ENCODE measurements around the gene SLC7A11. TPM values are rescaled to one million over a fixed set of nuclear protein-coding genes. Genes with fewer than 3 reads are reported as not detected.
A peak's percentile ranks its signal among the peaks of the same experiment; 100 is the strongest.

SLC7A11 gene
- total RNA-seq, 1 donor from 2014 or later = 33.8 TPM

DNA sequence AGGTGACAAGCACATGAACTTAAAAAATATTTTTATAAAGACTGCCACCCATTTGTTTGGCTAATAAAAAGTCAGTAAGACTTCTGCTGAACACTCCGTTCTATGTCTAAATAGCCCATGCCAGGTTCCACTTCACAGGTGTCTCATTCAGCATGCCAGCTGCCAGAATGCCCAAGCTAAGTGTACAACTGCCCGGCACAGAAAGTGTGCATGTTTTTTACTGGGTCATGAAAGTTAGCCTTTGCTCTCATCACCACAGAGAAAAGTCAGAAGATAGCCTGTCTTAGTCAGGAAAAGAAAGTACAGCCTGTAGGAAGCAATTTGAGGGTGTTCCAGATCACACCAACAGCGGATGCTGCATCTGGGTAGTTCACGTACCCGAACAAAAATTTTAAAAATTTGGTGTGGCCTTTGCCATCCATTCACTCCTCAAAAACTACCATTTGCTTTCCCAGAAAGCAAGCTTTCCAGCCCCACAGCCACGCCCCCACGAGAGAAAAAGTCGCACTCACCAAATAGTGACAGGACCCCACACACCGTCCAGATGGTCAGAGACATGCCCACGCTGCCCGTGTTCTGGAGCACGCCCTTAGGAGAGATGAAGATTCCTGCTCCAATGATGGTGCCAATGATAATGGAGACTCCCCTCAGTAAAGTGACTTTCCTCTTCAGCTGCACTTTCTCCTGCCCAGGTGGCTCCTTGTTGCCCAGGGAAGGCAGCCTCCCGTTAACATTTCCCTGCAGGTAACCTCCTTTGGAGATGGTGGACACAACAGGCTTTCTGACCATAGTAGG lies 671 bp downstream of the SLC7A11 start:
- peak; percentile 37 for DNase-seq (ENCODE audit: low read depth)
- peak overlapping the region; percentile 99 for H3K27ac Mint-ChIP-seq (ENCODE audit: unreplicated experiment)
- Histone ChIP-seq H3K27ac (ENCODE audit: low read depth, low read length) (peak overlapping the region; percentile 91), H3K9ac (ENCODE audit: low read length) (peak overlapping the region; percentile 84), H3K27me3 (ENCODE audit: insufficient read depth, low read length) (no peaks in the 10 kb centered on the region), H3K4me2 (ENCODE audit: low read length) (peak overlapping the region; percentile 85), H3K79me2 (ENCODE audit: insufficient read depth, low read length) (peaks cover 40% of the 10 kb centered on the region), H4K20me1 (ENCODE audit: insufficient read depth, low read length) (no peaks in the 10 kb centered on the region), H2AFZ (ENCODE audit: low read depth, low read length) (peak overlapping the region; percentile 4), H3K4me3 (ENCODE audit: insufficient read depth, low read depth, low read length) (peak overlapping the region; percentile 67), H3K9me3 (ENCODE audit: insufficient read depth, low read depth, low read length) (no peaks in the 10 kb centered on the region), H3K36me3 (ENCODE audit: insufficient read depth, low read length) (no peaks in the 10 kb centered on the region), H3K4me1 (ENCODE audit: insufficient read depth, low read length) (peaks cover 8% of the 10 kb centered on the region)
- TF ChIP-seq, protein P1, sequence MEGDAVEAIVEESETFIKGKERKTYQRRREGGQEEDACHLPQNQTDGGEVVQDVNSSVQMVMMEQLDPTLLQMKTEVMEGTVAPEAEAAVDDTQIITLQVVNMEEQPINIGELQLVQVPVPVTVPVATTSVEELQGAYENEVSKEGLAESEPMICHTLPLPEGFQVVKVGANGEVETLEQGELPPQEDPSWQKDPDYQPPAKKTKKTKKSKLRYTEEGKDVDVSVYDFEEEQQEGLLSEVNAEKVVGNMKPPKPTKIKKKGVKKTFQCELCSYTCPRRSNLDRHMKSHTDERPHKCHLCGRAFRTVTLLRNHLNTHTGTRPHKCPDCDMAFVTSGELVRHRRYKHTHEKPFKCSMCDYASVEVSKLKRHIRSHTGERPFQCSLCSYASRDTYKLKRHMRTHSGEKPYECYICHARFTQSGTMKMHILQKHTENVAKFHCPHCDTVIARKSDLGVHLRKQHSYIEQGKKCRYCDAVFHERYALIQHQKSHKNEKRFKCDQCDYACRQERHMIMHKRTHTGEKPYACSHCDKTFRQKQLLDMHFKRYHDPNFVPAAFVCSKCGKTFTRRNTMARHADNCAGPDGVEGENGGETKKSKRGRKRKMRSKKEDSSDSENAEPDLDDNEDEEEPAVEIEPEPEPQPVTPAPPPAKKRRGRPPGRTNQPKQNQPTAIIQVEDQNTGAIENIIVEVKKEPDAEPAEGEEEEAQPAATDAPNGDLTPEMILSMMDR (IDR thresholded peaks at IDR 0.05; ENCODE audit: insufficient read depth, low read depth, low read length) = no peak
- TF ChIP-seq EZH2 (IDR thresholded peaks at IDR 0.05; ENCODE audit: insufficient read depth, low read length) = no peak
- H3K4me1 Mint-ChIP-seq (ENCODE audit: low read depth, unreplicated experiment) = peaks cover 2% of the 10 kb centered on the region
- H3K27me3 Mint-ChIP-seq (ENCODE audit: low read depth, unreplicated experiment) = no peaks in the 10 kb centered on the region
- no peaks in the 10 kb centered on the region for H3K9me3 Mint-ChIP-seq (ENCODE audit: unreplicated experiment)
- peak; percentile 23 for FAIRE-seq
- peaks cover 2% of the 10 kb centered on the region for H3K36me3 Mint-ChIP-seq (ENCODE audit: low read depth, unreplicated experiment)
- H3K4me3 Mint-ChIP-seq (ENCODE audit: unreplicated experiment) = peak overlapping the region; percentile 98

DNA sequence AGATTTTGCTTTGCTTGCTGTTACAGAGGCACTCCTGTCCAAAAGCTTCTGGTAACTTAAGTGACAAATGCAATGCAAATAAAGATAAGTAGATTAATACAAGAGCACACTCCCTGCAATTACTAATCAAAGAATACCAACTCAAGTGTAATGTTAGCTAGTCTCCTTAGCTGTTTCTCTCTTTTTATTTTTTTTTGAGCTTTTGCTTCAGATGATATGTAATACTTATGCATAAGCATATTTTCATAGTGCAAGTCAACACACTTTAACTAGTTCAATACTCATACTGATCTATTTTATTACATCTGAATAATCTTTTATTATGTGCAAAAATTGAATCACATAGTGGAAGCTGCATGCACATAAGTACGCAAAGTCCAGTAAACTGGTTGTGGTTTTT lies 2.7 kb downstream of the SLC7A11 start:
- H3K9me3 ChIP-seq (ENCODE audit: insufficient read depth, low read depth, low read length) = no peaks in the 10 kb centered on the region
- peak overlapping the region; percentile 1 for H3K27ac ChIP-seq (ENCODE audit: low read depth, low read length)
- H3K79me2 ChIP-seq (ENCODE audit: insufficient read depth, low read length) = peaks cover 40% of the 10 kb centered on the region
- Mint-ChIP-seq H3K9me3 (ENCODE audit: unreplicated experiment) (no peaks in the 10 kb centered on the region), H3K27ac (ENCODE audit: unreplicated experiment) (no peak overlapping the region), H3K4me1 (ENCODE audit: low read depth, unreplicated experiment) (peaks cover 7% of the 10 kb centered on the region), H3K36me3 (ENCODE audit: low read depth, unreplicated experiment) (peaks cover 2% of the 10 kb centered on the region), H3K4me3 (ENCODE audit: unreplicated experiment) (peak overlapping the region; percentile 98), H3K27me3 (ENCODE audit: low read depth, unreplicated experiment) (no peaks in the 10 kb centered on the region)
- DNase-seq (ENCODE audit: low read depth) (no peak), FAIRE-seq (no peak)
- H3K36me3 ChIP-seq (ENCODE audit: insufficient read depth, low read length) = no peaks in the 10 kb centered on the region
- no peaks in the 10 kb centered on the region for H3K27me3 ChIP-seq (ENCODE audit: insufficient read depth, low read length)
- peak overlapping the region; percentile 34 for H3K4me3 ChIP-seq (ENCODE audit: insufficient read depth, low read depth, low read length)
- no peak overlapping the region for H3K9ac ChIP-seq (ENCODE audit: low read length)
- H3K4me1 ChIP-seq (ENCODE audit: insufficient read depth, low read length) = peaks cover 23% of the 10 kb centered on the region
- H3K4me2 ChIP-seq (ENCODE audit: low read length) = peak overlapping the region; percentile 85
- no peaks in the 10 kb centered on the region for H4K20me1 ChIP-seq (ENCODE audit: insufficient read depth, low read length)
- TF ChIP-seq EZH2 (IDR thresholded peaks at IDR 0.05; ENCODE audit: insufficient read depth, low read length) = no peak
- TF ChIP-seq, protein P1 (IDR thresholded peaks at IDR 0.05; ENCODE audit: insufficient read depth, low read depth, low read length) = no peak
- no peak overlapping the region for H2AFZ ChIP-seq (ENCODE audit: low read depth, low read length)

Data from astrocyte (in vitro differentiated cells and primary cell).